Hematopoietic multipotent progenitor cell treated with erythropoietin and hydrocortisone succinate and interleukin-3 and kit ligand, for 4 days (in vitro differentiated cells): ENCODE data around the gene FBXW5.
A peak's percentile ranks its signal among the peaks of the same experiment; 100 is the strongest.

Source experiments
- DNase-seq: peaks from one replicate; pipeline ENCODE4 v3.0.0-alpha.2; 2015

The FBXW5 gene

DNA sequence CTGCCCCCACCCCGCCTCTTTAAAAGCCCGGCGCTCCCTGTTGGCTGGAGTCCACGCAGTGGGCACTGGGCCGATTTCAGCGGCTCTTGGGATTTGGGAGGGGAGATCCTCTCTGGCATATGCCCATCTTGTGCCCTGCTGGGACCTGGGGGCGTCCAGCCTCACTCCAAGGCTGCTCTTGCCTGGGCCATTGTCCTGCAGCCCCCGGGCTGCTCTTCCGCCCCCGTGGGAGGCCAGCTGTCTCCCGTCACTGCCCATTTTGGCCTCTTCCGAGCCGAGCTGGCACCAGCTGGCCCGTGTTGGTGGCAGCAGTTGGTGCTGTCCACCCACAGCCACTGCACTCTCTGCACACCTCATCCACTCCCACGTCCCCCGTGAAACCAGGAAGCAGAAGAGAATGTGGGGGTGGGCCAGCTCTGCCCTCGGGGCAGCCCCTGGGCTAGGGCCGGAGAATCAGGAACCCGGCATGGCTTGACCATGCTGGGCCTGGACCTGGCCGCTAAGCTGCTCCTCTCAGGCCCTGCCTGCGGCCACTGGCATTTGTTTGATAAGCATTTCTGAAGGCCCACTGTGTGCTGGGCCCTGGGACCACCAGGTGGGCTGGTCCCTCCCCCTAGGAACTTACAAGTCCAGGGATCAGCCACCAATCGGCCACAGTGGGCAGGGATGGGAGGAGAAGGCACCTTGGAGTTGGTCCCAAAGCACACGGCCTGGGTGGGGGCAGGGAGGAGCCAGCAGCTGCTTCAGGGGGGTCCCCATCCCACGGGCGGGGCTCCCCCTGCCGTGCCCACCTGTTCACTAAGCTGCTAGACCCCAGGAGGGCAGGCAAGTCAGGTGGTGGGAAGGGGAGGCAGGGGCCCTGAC lies 2.7 kb upstream of the FBXW5 start:
- DNase-seq = no peak

DNA sequence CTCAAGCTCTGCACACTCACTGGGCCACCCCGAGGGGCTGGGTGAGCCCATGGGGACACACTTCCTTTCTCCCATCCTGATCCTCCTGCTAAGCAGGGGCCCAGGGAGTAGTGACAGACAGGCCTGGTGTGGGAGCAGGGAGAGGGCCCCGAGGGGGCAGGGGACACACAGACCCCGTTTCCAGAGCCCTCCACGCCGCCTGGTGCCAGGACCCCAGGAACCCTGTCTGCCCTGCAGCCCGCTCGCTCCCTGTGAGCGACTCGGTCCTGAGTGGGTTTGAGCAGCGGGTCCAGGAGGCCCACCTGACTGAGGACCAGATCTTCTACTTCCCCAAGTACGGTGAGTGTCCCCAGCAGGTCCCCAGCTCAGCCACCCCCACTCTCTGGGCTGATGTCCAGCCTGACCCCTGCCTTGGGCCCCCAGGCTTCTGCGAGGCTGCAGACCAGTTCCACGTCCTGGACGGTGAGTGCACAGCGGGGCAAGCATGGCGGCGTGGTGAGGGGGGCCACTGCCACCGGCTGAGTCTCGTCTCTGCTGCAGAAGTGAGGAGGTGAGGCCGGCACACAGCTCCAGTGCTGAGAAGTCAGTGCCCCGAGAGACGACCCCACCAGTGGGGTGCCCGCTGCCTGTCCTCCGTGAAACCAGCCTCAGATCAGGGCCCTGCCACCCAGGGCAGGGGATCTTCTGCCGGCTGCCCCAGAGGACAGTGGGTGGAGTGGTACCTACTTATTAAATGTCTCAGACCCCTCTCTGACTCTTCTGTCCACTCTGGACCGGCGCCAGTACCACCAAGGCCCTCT lies 1.9 kb upstream of the FBXW5 start:
- DNase-seq = no peak

DNA sequence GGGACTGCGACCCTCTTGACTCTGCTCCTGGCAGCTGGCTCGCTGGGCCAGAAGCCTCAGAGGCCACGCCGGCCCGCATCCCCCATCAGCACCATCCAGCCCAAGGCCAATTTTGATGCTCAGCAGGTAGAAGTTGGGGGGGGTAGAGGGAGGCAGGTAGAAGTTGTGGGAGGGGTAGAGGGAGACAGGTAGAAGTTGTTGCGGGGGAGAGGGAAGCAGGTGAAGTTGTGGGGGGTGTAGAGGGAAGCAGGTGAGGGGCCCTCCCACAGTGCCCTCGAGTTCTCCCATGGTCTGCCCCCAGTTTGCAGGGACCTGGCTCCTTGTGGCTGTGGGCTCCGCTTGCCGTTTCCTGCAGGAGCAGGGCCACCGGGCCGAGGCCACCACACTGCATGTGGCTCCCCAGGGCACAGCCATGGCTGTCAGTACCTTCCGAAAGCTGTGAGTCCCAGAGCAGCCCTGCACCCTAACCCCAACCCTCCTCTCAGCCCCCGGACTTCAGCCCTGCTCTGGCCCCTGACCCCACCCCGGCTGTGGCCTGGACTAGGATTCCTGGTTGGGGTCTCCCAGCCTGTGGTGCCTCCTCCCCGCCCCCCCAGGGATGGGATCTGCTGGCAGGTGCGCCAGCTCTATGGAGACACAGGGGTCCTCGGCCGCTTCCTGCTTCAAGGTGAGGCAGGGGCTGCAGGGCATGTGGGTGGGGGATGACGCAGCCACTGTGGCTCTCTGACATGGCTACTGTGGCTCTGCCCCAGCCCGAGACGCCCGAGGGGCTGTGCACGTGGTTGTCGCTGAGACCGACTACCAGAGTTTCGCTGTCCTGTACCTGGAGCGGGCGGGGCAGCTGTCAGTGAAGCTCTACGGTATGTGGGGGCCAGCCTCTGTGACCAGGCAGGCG lies 1.0 kb upstream of the FBXW5 start:
- no peak for DNase-seq

DNA sequence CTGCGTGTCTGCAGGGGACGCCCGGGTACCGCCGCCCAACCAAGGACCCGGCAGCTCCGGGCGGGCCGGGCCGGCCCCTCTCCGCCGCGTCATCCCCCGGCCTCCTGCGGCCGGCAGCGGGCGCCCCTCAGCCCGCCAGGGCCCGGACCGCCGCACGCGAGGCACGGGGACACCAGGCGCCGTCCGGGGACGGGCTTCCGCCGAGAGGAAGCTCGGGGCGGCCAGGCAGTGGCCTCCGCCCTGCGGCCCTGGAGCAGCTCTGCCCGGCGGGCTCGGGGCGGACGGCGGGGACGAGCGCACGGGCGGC lies 373 bp downstream of the FBXW5 start:
- peak; percentile 83 for DNase-seq

DNA sequence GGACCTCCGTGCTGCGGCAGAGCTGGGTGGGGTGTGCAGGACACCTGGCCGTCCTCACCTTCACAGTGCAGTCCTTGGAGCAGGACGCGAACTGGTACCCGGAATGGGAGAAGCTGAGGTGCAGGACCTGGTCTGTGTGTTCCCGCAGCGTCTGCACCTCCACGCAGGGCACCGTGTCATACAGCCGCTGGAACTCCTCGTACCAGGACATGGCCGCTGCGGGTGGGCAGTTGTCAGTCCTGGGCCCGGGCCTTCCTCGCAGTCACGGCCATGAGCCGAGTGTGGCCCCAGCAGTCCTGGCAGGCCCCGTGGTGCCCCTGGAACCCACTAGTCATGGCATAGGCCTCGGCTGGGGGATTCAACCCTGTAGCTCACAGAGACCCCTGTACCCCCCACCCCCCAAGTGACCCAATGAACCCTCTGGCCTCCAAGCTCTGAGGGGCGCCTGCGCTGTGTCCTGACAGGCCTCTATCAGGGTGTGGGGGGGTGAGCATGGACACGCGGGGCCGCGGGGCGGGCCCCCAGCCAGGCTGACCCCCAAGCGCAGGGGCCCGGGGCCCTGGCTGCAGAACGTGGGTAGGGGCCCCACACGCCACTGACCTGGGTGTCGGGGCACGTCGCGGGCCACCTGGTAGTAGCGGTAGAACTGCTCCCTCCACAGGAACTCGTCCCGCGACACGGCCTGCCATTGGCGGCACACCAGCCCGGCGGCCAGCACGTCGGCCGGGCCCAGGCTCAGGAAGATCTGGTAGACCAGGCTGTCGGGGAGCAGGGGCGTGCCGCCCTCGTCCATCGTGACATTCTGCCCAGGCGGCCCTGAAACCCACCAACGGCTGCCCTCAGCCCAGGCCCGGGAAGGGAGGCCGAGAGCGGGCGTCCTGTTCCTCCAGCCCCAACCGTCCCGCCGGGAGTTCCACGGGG lies 987 bp downstream of the FBXW5 start:
- peak; percentile 68 for DNase-seq

DNA sequence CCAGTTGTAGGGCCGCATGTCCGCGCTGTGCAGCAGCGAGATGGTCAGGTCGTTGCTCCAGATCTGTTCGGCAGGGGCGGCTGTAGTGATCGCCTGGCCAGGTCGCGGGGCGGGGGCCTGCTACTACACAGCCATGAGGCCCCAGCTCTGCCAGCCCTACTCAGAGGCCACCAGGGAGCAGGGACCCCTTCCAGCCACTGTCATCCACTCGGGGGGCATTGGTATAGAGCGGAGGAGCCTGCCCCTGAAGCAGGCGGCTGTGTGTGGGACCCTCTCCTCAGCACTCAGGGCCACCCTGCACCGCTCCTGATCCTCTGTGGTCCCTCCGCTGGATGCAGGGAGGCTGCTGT lies 1.7 kb downstream of the FBXW5 start:
- no peak for DNase-seq

DNA sequence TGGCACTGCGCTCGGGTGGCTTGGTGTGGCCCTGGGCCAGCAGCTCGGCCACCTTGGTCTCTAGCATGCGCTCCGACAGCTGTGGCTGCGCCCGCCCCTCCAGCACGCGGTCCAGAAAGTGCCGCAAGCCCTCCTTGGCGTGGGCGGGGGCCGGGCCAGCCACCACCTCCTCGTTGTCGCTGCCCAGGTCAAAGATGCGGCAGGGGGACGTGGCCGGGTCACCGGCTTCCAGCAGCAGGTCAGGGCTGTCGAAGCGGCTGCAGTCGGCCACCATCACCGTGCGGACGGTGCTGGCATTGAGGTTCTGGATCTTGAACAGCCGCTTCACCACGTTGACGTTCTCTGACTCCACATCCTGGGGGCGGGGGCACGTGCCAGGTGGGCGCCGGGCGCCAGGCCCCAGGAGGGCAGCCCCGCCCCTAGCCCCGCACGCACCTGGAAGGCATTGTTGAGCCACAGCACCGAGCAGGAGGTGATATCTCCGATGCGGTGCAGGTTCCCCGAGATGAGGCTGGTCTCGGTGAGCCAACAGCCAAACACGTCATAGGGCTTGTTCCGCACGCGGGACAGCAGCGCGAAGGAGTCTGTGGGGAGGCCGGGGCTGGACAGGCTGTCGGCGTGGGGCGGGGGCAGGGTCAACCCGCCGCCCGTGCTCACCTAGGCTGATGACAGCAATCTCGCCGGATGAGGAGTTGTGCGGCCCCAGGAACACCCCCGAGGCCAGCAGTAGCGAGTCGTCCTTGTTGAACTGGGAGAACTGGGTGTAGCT lies 2.2 kb downstream of the FBXW5 start:
- no peak for DNase-seq

DNA sequence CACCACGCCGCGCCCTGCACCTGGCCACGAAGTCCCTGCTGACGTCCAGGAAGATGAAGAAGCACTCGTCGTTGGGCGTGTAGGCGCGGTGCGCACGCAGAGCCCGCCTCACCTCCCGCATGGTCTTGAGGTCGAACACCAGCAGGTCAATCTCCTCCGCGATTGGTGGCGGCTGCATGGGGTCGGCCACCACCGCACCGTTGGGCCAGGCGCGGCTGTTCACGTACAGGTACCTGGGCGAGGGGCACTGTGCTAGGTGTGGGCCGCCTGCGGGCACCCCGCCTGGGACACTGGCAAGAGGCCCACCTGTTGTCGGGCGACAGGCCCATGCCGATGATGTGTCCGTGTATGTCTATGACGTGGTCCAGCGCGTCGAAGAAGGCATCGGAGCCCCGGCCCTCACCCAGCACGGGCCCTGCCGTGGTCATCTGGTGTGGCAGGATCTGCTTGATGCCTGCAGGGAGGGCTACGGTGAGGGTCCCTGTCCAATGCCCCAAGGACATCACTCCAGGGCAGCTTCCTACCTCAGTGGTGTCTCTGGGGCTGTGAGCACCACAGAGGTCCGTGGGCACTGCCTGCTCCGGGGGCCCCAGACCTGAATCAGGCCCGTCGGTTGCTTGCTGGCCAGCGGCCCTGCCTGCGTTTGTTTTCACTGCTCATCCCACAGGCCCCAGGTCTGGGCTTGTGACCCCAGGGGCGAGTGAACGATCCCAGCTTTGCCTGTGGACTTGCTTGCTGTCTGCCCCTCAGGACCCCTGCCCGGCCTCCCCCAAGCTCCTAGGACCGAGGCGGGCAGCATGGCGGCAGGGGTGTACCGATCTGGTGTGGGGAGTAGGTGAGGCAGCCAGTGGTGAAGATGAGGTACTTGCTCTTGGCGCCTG lies 3.1 kb downstream of the FBXW5 start:
- DNase-seq = no peak

DNA sequence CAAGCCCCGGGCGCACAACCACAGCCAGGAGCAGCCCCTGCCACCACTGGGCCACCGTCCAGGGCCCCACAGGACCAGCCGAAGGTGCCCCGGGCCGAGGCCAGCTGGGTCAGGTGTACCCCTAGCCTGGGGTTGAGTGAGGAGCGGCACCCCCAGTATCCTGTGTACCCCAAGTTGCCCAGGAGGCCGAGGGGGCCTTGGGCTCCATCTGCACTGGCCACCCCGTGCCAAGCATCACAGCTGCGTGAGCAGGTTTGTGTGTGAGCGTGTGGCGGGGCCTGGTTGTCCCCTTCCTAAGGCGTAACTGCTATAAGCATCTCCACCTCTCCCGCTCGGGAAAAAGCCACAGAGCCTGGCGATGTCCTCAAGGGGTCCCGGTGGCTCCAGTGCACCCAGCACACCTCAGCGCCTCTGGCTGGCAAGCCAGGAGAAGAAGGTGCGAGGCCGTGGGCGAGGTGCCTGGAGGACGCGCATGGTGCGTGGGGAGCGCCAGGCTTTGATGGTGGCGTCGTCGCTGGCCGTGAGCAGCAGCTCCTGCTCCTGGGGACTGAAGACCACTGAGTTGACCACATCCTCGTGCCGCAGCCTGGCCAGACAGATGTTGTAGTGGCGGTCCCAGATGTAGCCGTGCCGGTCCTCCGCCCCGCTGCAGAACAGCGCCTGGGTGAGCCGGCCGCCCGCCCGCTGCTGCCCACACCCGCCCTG lies 3.9 kb downstream of the FBXW5 start:
- no peak for DNase-seq

DNA sequence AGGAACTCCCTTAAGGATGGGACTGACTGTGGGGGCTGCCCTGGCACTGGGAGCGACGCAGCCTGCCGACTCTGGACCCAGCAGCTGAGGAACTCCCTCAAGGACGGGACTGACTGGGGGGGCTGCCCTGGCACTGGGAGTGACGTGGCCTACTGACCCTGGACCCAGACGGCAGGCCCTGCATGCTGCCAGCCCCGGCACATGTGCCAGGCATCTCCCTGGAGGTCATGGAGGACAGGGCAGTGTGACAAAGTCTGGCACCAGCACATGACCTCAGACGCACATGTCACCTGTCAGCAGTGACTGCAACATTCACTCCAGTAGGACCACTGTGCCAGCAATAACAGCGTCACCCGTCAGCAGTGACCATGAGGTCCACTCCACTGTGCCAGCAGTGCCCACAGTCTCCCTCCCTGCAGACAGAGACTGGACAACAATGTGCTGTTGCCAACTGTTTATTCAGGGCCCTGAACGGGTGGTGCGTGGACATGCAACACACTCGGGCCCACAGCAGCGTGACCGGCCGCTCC lies 4.5 kb downstream of the FBXW5 start:
- DNase-seq = no peak

DNA sequence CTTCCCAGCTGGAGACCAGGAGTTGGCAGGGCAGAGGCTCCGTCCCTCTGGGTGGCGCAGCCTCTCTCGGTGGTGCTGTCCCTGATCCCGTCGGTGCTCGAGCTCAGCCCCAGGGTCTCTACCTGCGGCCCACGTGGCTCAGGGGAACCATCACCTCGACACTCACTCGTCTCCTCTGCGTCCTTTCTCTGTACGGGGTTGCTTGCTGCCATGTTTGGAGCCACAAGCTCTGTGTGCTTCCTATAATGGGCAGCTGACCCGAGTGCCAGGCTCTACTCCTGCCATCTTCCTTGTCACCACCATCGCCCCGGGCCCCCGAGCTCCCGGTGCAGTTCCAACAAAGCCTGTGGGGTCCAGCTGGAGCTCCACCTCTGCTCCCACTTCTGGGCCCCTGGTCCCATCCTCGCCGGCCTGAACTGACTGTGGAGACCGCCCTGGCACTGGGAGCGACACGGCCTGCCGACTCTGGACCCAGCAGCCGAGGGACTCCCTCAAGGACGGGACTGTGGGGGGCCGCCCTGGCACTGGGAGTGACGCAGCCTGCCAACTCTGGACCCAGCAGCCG lies 5.0 kb downstream of the FBXW5 start:
- no peak for DNase-seq

DNA sequence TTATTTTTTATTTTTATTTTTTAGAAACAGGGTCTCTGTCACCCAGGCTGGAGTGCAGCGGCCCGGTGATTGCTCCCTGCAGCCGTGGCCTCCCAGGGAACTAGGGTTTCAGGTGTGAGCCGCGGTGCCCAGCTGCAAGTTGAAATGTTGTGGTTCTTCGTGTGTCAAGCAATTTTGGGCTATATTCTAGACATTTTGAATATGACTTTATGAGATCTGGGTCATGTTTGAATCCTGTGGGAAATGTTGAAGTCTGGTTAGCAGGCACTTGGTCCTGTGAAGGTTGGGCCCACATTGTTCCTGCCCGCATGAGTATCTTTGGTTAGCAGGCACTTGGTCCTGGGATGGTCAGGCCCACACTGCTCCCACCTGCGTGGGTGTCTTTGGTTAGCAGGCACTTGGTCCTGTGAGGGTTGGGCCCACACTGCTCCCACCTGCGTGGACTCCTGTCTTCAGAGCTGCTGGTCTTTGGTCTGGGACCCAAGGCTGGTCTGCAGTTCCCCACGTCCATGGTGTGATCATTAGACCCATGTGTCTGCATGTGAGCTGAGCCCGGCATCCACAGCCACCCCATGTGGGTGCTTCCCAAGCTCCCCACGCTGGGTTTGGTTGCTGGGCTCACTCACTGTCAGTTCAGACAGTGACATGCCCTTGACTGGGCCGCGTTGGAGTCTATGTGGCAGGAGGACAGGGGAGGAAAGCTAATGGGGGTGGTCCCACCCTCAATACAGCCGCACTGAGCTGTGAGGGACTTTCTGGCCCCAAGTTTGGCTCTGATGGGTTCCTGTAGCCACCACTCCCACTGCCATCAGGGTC lies 7.1 kb downstream of the FBXW5 start:
- no peak for DNase-seq

DNA sequence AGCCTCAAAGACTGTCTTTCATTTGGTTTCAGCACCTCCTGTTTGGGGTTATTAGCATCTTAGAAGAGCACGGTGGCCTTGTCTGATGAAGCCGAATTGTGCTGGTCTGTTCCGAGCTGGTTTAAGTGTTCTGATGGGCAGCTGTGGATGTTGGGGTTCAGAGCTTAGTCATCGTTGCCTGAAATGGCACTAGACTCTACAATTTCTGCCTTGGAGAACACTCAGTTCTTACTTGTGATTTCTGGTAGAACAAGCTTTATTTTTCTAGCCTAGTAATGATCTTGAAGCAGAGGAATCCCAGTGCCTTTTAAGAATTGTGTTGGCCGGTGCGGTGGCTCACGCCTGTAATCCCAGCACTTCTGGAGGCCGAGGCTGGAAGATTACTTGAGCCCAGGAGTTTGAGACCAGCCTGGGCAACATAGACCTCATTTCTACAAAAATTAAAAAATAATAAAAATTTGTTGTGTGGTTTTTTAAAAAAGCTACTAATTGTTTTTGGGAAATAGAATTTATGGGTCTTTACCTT lies 7.8 kb downstream of the FBXW5 start:
- DNase-seq = no peak

DNA sequence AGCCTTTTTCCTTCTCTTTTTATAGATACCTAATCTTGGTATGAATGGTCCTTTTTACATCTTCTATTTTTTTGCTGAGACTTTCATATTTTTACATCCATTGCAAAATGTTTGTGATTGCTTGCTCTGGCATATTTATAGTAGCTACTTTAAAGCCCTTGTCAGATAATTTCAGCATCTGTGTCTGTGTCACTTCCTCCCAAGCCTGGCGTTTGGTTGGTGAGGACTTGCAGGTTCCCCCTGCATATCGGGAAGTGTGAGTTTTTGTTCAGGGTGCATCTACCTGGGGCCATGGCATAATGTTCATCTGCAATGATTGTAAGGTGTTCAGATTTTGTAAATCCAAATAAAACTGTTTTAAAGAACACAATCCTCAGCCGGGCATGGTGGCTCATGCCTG lies 8.9 kb downstream of the FBXW5 start:
- DNase-seq = no peak

DNA sequence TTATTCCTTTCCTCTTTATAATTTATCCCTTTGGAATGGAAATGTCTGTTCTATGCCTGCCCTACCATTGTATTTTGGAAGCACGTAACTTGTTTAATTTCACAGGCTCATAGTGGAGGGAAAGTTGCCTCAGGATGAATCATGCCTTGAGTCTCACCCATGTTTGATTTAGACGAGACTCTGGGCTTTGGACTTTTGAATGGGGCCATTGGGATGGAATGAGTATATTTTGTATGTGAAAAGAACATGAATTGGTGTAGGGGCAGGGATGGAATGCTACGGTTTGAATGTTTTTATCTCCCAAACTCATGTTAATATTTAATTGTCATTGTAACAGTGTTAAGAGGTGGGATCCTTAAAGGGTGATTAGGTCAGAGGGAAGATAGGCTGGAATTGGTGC lies 10.3 kb downstream of the FBXW5 start:
- no peak for DNase-seq

DNA sequence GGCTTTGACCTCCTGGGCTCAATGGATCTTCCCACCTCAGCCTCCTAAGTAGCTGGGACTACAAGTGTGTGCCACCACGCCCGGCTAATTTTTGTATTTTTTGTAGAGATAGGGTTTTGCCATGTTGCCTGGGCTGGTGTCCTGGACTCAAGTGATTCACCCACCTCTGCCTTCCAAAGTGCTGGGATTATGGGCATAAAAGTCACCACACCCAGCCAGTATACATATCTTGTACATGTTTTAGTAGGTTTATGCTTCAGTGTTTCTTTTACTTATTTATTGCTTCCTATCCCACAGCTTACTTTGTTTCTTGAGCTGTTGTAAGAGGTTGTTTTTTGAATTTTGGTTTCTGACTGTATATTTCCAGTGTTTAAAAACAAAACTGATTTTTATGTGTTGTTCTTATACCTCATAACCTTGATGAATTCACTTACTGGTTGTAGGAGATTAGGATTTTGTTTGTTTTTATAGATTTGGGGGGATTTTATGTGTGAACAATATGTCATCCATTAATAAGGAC lies 12.9 kb downstream of the FBXW5 start:
- no peak for DNase-seq

DNA sequence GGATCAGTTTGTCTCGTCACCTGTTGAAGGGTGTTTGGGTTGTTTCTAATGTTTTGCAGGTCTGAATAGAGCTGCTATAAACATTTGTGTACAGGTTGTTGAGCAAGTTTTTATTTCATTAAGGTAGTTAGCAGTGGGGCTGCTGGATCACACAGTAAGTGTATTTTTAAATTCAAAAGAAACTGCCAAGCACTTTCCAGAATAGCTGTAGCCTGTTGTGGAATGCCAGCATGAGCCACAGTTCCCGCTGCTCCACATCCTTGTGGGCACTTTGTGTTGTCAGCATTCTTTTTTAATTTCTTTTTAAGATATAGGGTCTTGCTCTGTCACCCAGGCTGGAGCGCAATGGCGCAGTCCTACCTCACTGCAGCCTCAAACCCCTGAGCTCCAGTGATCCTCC lies 14.5 kb downstream of the FBXW5 start:
- DNase-seq = no peak

DNA sequence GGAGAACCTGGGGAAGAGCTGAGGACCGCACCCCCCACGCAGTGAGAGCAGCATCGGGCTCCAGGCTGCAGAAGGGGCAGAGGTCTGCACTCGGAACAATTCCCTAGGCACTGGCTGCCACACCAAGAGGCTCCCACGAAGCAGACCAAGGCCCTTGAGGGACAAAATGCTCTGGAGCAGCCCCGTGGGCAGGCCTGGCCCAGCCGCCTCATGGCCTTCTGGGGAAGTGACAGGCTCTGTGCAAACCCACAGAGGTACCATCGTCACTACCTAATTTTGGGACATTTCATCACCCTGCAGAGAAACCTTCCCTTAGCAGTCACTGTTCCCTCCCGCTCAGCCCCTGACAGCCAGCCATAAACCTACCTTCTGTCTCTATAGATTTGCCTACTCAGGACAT lies 15.9 kb downstream of the FBXW5 start:
- DNase-seq = no peak
